WTC11 (cell line): ENCODE measurements around the gene ABCD3. TPM values are rescaled to one million over a fixed set of nuclear protein-coding genes. Genes with fewer than 3 reads are reported as not detected.

Source experiments
- ATAC-seq: fragments of 200-7000 bp; cut with Tn5 transposase; 2 replicates; pipeline ENCODE4 v1.10.0; 2021; ENCODE audit warnings: mild to moderate bottlenecking, moderate library complexity
- CTCF ChIA-PET: fragments of 300-600 bp; sonication (Branson Sonifier 250); formaldehyde crosslinking; loops from one replicate; lab custom pipeline; 2021; ENCODE audit warnings: antibody characterized with exemption; lab: Charles Lee
- POLR2A ChIA-PET: fragments of 350-600 bp; sonication (Branson Sonifier 250); formaldehyde crosslinking; loops from one replicate; lab custom pipeline; 2021; ENCODE audit warnings: antibody characterized with exemption; lab: Charles Lee
- DNase-seq: peaks from one replicate; pipeline ENCODE4 v3.0.0; 2021; ENCODE audit warnings: low spot score
- H3K27ac Mint-ChIP-seq: 2 replicates; pipeline ENCODE4 v1.8.0; 2021; ENCODE audit warnings: mixed read lengths
- H3K27me3 Mint-ChIP-seq: 2 replicates; pipeline ENCODE4 v1.8.0; 2021; ENCODE audit warnings: low read depth, mild to moderate bottlenecking, moderate library complexity, mixed read lengths
- H3K36me3 Mint-ChIP-seq: 2 replicates; pipeline ENCODE4 v1.8.0; 2021; ENCODE audit warnings: mixed read lengths
- H3K4me1 Mint-ChIP-seq: 2 replicates; pipeline ENCODE4 v1.8.0; 2022; ENCODE audit warnings: mixed read lengths
- H3K4me3 Mint-ChIP-seq: 2 replicates; pipeline ENCODE4 v1.8.0; 2021; ENCODE audit warnings: mild to moderate bottlenecking, moderate library complexity, mixed read lengths
- H3K9me3 Mint-ChIP-seq: 2 replicates; pipeline ENCODE4 v1.8.0; 2021; ENCODE audit warnings: mixed read lengths
- ARID4B ChIP-seq: sonication (generic); formaldehyde crosslinking; IDR thresholded peaks from 2 replicates; pipeline ENCODE4 v1.8.0; 2023; ENCODE audit warnings: missing genetic modification reagents, mild to moderate bottlenecking, borderline replicate concordance
- CBFB ChIP-seq: sonication (generic); formaldehyde crosslinking; IDR thresholded peaks from 2 replicates; pipeline ENCODE4 v1.8.1; 2022; ENCODE audit warnings: mild to moderate bottlenecking, low read depth, missing genetic modification reagents
- CREB1 ChIP-seq: sonication (generic); formaldehyde crosslinking; IDR thresholded peaks from 2 replicates; pipeline ENCODE4 v1.8.0; 2023; ENCODE audit warnings: mild to moderate bottlenecking, missing genetic modification reagents
- CREM ChIP-seq: sonication (generic); formaldehyde crosslinking; IDR thresholded peaks from 2 replicates; pipeline ENCODE4 v1.8.1; 2022; ENCODE audit warnings: mild to moderate bottlenecking, missing genetic modification reagents, moderate library complexity
- FOXJ3 ChIP-seq: sonication (generic); formaldehyde crosslinking; IDR thresholded peaks from 2 replicates; pipeline ENCODE4 v1.9.0; 2021; ENCODE audit warnings: missing genetic modification reagents, mild to moderate bottlenecking, borderline replicate concordance
- FOXK1 ChIP-seq: sonication (generic); formaldehyde crosslinking; IDR thresholded peaks from 2 replicates; pipeline ENCODE4 v1.8.0; 2022; ENCODE audit warnings: mild to moderate bottlenecking, moderate library complexity, missing genetic modification reagents
- HMGA2 ChIP-seq: fragments of 250-450 bp; sonication (Bioruptor Pico); IDR thresholded peaks from 2 replicates; pipeline ENCODE4 v1.4.0; 2021; ENCODE audit warnings: mild to moderate bottlenecking, moderate library complexity
- OVOL2 ChIP-seq: fragments of 250-450 bp; sonication (Bioruptor Pico); IDR thresholded peaks from 2 replicates; pipeline ENCODE4 v1.9.0; 2021; ENCODE audit warnings: mild to moderate bottlenecking, borderline replicate concordance
- TCF7 ChIP-seq: sonication (generic); formaldehyde crosslinking; IDR thresholded peaks from 2 replicates; pipeline ENCODE4 v1.8.0; 2022; ENCODE audit warnings: mild to moderate bottlenecking, low read depth, missing genetic modification reagents, moderate library complexity
- TEAD4 ChIP-seq: sonication (generic); formaldehyde crosslinking; IDR thresholded peaks from 2 replicates; pipeline ENCODE4 v1.8.0; 2022; ENCODE audit warnings: mild to moderate bottlenecking, missing genetic modification reagents
- ZNF138 ChIP-seq: sonication (generic); formaldehyde crosslinking; conservative IDR thresholded peaks from 2 replicates; pipeline ENCODE4 v1.8.1; 2022; ENCODE audit warnings: mild to moderate bottlenecking, moderate library complexity, missing genetic modification reagents
- ZNF232 ChIP-seq: sonication (generic); formaldehyde crosslinking; IDR thresholded peaks from 2 replicates; pipeline ENCODE4 v1.8.0; 2022; ENCODE audit warnings: mild to moderate bottlenecking, missing genetic modification reagents
- ZNF263 ChIP-seq: sonication (generic); formaldehyde crosslinking; IDR thresholded peaks from 2 replicates; pipeline ENCODE4 v1.8.1; 2022; ENCODE audit warnings: low read depth, mild to moderate bottlenecking, moderate library complexity, missing genetic modification reagents
- ZNF317 ChIP-seq: sonication (generic); formaldehyde crosslinking; IDR thresholded peaks from 2 replicates; pipeline ENCODE4 v1.8.1; 2023; ENCODE audit warnings: low read depth, mild to moderate bottlenecking, moderate library complexity, missing genetic modification reagents, borderline replicate concordance
- ZNF416 ChIP-seq: fragments of 250-450 bp; sonication (Bioruptor Pico); IDR thresholded peaks from 2 replicates; pipeline ENCODE4 v1.9.0; 2021; ENCODE audit warnings: mild to moderate bottlenecking, inconsistent platforms
- total RNA-seq: library from RNA; stranded (reverse); gene quantifications from 3 replicates; pipeline ENCODE4 v1.2.3, GENCODE V29; 2021
- TF ChIP-seq, protein P1 (sequence below): sonication (generic); formaldehyde crosslinking; IDR thresholded peaks from 2 replicates; pipeline ENCODE4 v1.8.0; 2022; ENCODE audit warnings: mild to moderate bottlenecking, missing genetic modification reagents
- TF ChIP-seq, protein P2 (sequence below): sonication (generic); formaldehyde crosslinking; conservative IDR thresholded peaks from 2 replicates; pipeline ENCODE4 v1.8.1; 2023; ENCODE audit warnings: mild to moderate bottlenecking, low read depth, missing genetic modification reagents, moderate library complexity
- TF ChIP-seq, protein P3 (sequence below): sonication (generic); formaldehyde crosslinking; IDR thresholded peaks from 2 replicates; pipeline ENCODE4 v1.8.1; 2022; ENCODE audit warnings: mild to moderate bottlenecking, moderate library complexity, missing genetic modification reagents

The ABCD3 gene
- total RNA-seq, 1 experiment from 2014 or later: 27.2 TPM

GRCh38 chr1:94559921-94560320, 141.7 kb downstream of the ABCD3 start (continued):
- TF ChIP-seq TCF7 (CRISPR knock-in tag) (no peak), ZNF416 (CRISPR knock-in tag) (no peak), FOXJ3 (no peak), HMGA2 (CRISPR knock-in tag) (no peak), FOXK1 (CRISPR knock-in tag) (no peak), ZNF317 (CRISPR knock-in tag) (no peak), OVOL2 (no peak)
- TF ChIP-seq, protein P1, sequence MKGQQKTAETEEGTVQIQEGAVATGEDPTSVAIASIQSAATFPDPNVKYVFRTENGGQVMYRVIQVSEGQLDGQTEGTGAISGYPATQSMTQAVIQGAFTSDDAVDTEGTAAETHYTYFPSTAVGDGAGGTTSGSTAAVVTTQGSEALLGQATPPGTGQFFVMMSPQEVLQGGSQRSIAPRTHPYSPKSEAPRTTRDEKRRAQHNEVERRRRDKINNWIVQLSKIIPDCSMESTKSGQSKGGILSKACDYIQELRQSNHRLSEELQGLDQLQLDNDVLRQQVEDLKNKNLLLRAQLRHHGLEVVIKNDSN (CRISPR knock-in tag): no peak
- TF ChIP-seq, protein P2, sequence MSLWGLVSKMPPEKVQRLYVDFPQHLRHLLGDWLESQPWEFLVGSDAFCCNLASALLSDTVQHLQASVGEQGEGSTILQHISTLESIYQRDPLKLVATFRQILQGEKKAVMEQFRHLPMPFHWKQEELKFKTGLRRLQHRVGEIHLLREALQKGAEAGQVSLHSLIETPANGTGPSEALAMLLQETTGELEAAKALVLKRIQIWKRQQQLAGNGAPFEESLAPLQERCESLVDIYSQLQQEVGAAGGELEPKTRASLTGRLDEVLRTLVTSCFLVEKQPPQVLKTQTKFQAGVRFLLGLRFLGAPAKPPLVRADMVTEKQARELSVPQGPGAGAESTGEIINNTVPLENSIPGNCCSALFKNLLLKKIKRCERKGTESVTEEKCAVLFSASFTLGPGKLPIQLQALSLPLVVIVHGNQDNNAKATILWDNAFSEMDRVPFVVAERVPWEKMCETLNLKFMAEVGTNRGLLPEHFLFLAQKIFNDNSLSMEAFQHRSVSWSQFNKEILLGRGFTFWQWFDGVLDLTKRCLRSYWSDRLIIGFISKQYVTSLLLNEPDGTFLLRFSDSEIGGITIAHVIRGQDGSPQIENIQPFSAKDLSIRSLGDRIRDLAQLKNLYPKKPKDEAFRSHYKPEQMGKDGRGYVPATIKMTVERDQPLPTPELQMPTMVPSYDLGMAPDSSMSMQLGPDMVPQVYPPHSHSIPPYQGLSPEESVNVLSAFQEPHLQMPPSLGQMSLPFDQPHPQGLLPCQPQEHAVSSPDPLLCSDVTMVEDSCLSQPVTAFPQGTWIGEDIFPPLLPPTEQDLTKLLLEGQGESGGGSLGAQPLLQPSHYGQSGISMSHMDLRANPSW (CRISPR knock-in tag): no peak

DNA sequence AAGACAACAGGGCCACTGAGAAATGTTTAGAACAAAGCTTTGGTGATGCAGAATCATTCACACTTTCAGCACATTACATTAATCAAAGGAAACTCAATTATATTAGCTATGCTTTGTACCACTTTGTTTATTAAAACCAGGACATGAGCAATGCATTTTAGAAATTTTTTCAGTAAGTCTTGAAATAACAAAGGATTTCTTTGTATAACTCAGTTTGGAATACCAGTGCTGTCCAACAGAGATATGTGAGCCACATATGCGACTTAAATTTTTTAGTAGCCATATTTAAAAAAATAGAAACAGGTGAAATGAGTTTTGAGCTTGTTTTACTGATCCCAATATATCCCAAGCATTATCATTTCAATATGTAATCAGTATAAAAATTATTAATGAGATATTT, 142.1 kb downstream of the ABCD3 start:
- peaks cover 20% of the 10 kb centered on the region for H3K9me3 Mint-ChIP-seq
- peaks cover 7% of the 10 kb centered on the region; the same call in 1 of the 2 replicates for H3K4me1 Mint-ChIP-seq
- peaks cover 2% of the 10 kb centered on the region; the same call in 1 of the 2 replicates for H3K27me3 Mint-ChIP-seq
- DNase-seq (no peak), ATAC-seq (no peak)
- no peak for TF ChIP-seq TEAD4
- no peak for TF ChIP-seq CBFB
- TF ChIP-seq ZNF263 (CRISPR knock-in tag): no peak
- TF ChIP-seq, protein P3, sequence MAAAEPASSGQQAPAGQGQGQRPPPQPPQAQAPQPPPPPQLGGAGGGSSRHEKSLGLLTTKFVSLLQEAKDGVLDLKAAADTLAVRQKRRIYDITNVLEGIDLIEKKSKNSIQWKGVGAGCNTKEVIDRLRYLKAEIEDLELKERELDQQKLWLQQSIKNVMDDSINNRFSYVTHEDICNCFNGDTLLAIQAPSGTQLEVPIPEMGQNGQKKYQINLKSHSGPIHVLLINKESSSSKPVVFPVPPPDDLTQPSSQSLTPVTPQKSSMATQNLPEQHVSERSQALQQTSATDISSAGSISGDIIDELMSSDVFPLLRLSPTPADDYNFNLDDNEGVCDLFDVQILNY (CRISPR knock-in tag): no peak
- no peak for TF ChIP-seq CREM (CRISPR knock-in tag)
- CTCF ChIA-PET: interaction anchor here (0.7 kb wide), 1 partner anchor 75 kb away, joined by 4 read pairs; no protein-coding TSS in a partner anchor
- H3K4me3 Mint-ChIP-seq: no peak overlapping the region
- no peak overlapping the region for H3K27ac Mint-ChIP-seq
- POLR2A ChIA-PET: no interaction called here
- H3K36me3 Mint-ChIP-seq: peaks cover 7% of the 10 kb centered on the region; the same call in 1 of the 2 replicates

GRCh38 chr1:94562519-94563260, 144.5 kb downstream of the ABCD3 start:
- Mint-ChIP-seq H3K4me1 (peaks cover 4% of the 10 kb centered on the region), H3K4me3 (no peak overlapping the region), H3K9me3 (peaks cover 20% of the 10 kb centered on the region), H3K36me3 (peaks cover 7% of the 10 kb centered on the region; the same call in 1 of the 2 replicates), H3K27ac (no peak overlapping the region), H3K27me3 (peaks cover 2% of the 10 kb centered on the region; the same call in 1 of the 2 replicates)
- CTCF ChIA-PET: interaction anchor here (1.4 kb wide), 1 partner anchor 81 kb away, joined by 3 read pairs; no protein-coding TSS in a partner anchor
- ATAC-seq (no peak), DNase-seq (no peak)
- POLR2A ChIA-PET: no interaction called here
- TF ChIP-seq, protein P2 (CRISPR knock-in tag): no peak
- no peak for TF ChIP-seq CBFB
- TF ChIP-seq, protein P1 (CRISPR knock-in tag): no peak
- no peak for TF ChIP-seq ZNF138 (CRISPR knock-in tag)
- TF ChIP-seq ZNF263 (CRISPR knock-in tag): no peak
- TF ChIP-seq ZNF232: no peak
- TF ChIP-seq ARID4B (CRISPR knock-in tag): no peak
- no peak for TF ChIP-seq CREB1
